Ramos (cell line): ENCODE results near the gene PLCXD1.
"Not testable (repeated sequence)": the region's sequence is repeated elsewhere in the genome, so short reads cannot be mapped to it uniquely, and the experiment has no call there.

Source experiments
- in situ Hi-C: fragments of 300-500 bp; cut with MboI; formaldehyde crosslinking; loops from one replicate; pipeline ENCODE4 v1.14.3; 2022; ENCODE audit warnings: low sequenced_read_pairs; ENCODE audit not compliant: unreplicated experiment

The PLCXD1 gene

DNA sequence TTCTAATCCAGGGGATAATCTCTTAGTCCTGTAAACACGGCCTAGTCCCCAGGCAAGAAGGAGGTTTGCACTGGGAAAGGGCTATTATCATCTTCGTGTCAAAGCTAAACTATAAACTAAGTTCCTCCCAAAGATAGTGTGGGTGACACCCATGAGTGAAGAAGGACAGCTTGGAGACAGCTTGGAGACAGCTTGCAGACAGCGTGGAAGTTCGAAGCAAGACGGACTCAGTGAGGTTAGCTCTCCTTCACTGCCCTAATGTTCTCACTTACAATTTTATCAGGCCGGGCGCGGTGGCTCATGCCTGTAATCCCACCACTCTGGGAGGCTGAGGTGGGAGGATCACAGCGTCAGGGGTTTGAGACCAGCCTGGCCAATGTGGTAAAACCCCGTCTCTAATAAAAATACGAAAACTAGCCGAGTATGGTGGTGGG lies 19.2 kb upstream of the PLCXD1 start:
- in situ Hi-C loops = no loop called here

DNA sequence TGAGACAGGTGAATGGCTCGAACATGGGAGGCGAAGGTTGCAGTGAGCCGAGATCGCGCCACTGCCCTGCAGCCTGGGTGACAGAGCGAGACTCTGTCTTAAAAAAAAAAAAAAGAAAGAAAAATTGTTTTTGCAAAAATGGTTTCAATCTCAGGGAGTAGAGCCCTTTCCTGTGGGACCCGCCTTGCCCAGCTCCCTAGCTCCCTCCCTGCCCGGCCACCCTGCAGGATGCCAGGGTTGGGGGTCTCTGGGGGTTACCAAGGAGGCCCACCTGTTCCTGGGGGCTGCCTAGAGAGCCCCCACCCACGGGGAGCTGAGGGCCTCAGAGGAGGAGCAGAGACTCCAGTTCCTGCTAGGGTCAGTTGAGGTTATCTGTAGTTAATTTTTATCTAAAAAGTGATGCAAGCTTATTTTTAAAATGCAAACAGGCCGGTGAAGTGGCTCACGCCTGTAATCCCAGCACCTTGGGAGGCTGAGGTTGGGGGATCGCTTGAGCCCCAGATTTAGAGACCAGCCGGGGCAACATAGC lies 18.7 kb upstream of the PLCXD1 start:
- in situ Hi-C loops = no loop called here

- in situ Hi-C loops = not testable (repeated sequence)
Observed at GRCh38 chrX:264006-264405, 17.2 kb upstream of the PLCXD1 start.

DNA sequence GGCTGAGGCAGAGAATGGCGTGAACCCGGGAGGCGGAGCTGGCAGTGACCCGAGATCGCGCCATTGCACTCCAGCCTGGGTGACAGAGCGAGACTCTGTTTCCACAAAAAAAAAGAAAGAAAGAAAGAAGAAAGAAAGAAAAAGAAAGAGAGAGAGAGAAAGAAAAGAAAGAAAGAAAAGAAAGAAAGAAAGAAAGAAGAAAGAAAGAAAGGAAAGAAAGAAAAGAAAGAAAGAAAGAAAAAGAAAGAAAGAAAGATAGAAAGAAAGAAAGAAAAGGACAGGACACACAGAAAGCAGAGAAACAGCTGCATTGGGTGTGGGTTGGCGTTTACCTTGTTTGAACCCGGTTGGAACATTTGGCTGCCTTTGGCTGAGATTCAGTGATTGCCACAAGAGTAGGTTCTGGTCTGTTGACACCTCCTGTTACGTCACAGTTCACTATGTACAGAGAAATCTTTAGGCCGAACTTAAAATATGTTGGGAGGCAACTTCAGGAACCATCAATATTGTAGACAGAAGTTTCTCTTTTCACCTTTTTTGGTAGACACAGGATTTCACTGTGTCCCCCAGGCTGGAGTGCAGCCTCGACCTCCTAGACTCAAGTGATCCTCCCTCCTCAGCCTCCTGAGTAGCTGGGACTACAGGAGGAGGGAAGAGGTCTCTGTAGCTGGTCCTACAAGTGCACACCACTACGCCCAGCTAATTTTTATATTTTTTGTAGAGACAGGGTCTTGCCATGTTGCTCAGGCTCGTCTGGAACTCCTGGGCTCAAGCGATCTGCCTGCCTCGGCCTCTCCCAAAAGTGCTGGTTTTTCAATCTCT lies 16.3 kb upstream of the PLCXD1 start:
- in situ Hi-C loops = no loop called here

GRCh38 chrX:265502-265901 lies 15.7 kb upstream of the PLCXD1 start:
- in situ Hi-C loops = no loop called here

DNA sequence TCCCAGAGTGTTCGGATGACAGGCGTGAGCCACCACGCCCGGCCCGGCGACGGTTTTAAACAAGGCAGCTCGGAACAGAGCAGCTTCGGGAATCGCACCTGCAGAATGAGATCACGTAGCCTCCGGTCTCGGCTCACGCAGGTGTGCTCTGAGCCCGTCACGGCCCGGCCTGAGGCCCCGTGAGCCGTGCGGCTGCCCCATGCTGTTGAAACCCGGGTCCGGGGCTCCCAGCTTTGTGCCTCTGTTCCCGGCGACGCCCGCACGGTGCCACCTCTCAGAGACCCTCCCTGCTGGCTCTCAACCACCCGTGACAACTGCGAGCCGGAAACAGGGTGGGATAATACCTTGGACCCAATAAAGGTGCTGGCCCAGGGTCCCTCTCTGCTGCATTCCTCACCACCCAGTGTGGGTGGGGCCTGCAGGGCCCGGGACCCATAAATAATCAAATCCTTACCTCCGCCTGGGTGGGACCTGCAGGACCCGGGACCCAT lies 13.4 kb upstream of the PLCXD1 start:
- in situ Hi-C loops = no loop called here

GRCh38 chrX:270848-271367 lies 10.3 kb upstream of the PLCXD1 start:
- in situ Hi-C loops = no loop called here

- in situ Hi-C loops = no loop called here
Observed at GRCh38 chrX:274904-275475, 6.2 kb upstream of the PLCXD1 start.

- in situ Hi-C loops = no loop called here
Observed at GRCh38 chrX:275476-275966, 5.7 kb upstream of the PLCXD1 start.

- in situ Hi-C loops = no loop called here
Observed at GRCh38 chrX:275967-276580, 5.1 kb upstream of the PLCXD1 start.

DNA sequence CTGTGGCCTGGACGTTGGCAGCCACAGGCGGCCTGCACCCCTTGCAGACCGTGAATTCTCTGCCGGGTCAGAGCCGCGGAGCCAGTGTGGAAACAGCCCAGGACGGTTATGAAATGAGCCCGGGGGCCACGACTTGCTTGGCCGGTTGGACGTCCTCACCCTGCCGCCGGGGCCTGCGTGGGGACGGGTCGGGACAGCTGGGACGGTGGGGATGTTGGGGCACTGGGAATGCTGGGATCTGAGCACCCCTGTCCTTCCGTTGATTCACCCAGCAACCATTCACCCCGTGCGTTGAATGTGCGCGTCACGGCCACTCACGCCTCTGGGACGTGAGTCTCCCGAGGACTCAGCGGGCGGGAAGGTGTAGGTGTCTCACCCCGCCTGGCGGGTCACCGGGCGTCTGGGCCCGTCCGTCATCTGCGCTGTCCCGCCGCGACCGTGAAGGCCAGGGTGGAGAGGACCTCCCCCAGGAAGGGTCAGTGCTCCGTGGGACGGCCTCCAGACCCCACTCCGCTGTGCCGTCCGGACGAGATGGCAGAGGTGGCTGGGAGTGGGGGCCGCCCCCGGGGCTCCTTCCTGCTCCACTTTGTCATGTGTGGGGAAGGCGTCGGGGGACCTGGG lies 4.5 kb upstream of the PLCXD1 start:
- in situ Hi-C loops = no loop called here

DNA sequence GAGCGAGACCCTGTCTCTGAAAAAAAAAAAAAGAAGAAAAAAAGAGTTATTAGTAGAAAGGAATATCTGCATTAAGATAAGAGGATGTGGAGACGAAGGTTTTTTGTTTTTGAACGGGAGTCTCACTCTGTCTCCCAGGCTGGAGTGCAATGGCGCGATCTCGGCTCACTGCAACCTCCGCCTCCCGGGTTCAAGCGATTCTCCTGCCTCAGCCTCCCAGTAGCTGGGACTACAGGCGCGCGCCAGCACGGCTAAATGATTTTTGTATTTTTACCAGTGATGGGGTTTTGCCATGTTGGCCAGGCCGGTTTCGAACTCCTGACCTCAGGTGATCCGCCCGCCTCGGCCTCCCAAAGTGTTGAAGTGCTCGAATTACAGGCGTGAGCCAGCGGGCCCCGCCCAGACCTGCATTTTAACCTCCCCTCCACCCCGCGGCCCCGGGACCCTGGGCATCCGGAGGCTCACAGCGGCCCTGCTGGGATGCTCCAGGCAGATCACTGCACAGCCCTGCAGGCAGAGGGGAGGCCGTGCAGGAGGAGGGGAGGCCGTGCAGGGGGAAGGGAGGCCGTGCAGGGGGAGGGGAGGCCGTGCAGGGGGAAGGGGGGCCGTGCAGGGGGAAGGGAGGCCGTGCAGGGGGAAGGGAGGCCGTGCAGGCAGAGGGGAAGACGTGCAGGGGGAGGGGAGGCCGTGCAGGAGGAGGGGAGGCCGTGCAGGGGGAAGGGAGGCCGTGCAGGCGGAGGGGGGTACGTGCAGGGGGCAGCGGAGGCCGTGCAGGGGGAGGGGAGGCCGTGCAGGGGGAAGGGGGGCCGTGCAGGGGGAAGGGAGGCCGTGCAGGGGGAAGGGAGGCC lies 1.2 kb upstream of the PLCXD1 start:
- in situ Hi-C loops = not testable (repeated sequence)

GRCh38 chrX:280722-281121 lies 459 bp upstream of the PLCXD1 start:
- in situ Hi-C loops = not testable (repeated sequence)

- in situ Hi-C loops = not testable (repeated sequence)
Observed at GRCh38 chrX:282000-282681, 960 bp downstream of the PLCXD1 start.

DNA sequence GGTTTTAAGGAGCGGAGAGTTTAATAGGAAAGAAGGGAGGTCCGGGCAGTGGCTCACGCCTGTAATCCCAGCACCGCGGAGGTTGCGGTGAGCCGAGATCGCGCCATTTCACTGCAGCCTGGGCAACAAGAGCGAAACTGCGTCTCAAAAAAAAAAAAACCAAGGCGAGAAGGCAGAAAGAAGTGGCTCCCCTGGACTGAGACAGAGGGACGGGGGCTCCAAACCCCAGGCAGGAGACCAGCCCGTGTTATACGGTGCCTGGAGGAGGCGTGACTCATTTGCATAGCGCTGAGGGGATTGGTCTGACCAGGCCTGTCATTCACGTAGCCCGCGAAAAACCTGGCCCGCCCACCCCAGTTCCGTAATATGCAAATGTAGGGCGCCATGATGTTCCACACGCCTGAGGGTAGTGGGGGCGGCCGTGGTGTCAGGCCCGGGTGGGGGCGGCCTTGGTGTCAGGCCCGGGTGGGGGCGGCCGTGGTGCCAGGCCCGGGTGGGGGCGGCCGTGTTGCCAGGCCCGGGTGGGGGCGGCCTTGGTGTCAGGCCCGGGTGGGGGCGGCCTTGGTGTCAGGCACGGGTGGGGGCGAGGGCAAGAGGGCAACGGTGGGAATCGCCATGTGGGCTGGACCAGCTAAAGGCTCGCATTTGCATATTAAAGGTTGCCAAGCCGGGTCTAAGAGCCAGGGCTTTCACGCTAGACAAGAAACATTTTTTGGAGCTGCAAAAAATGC lies 2.1 kb downstream of the PLCXD1 start:
- in situ Hi-C loops = no loop called here

DNA sequence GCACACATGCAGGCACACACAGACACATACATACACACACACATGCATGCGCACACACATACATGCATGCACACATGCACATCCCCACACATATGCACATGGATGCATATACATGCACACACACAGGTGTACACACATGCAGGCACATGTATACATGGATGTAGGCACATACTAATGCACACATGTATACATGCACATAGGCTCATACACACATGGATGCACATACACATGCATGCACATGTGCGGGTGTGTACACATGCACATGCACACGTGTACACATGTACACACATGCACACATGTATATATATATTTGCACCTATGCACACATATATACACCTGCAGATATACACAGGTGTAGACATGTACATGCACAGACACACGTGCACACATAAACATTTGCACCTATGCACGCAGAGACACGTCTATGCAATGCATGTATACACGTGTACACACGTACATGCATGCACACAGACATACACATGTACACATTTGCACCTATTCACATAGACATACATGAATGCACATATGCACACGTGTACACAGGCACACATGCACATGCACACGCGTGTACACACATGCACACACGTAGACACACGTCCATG lies 4.0 kb downstream of the PLCXD1 start:
- in situ Hi-C loops = no loop called here

GRCh38 chrX:287670-288069 lies 6.5 kb downstream of the PLCXD1 start:
- in situ Hi-C loops = no loop called here

- in situ Hi-C loops = no loop called here
Observed at GRCh38 chrX:288561-288991, 7.4 kb downstream of the PLCXD1 start.
